T-helper 1 cell treated with Interleukin-12 subunit alpha and Interleukin-12 subunit beta and Interleukin-4 antibody, amounts not matched to agents 30 μg/mL and 1 μg/mL, for 36 hours (primary cell): ENCODE results near the gene CENPW.

Experiments used
- H3K27ac Mint-ChIP-seq: one replicate; pipeline ENCODE4 v1.8.0; 2021; ENCODE audit warnings: mild to moderate bottlenecking, mixed read lengths
- H3K27me3 Mint-ChIP-seq: one replicate; pipeline ENCODE4 v1.8.0; 2021; ENCODE audit warnings: low read depth, mixed read lengths
- H3K36me3 Mint-ChIP-seq: one replicate; pipeline ENCODE4 v1.8.0; 2021; ENCODE audit warnings: low read depth, mixed read lengths
- H3K4me1 Mint-ChIP-seq: one replicate; pipeline ENCODE4 v1.8.0; 2021; ENCODE audit warnings: low read depth, mixed read lengths
- H3K4me3 Mint-ChIP-seq: one replicate; pipeline ENCODE4 v1.8.0; 2021; ENCODE audit warnings: mild to moderate bottlenecking, moderate library complexity, mixed read lengths
- H3K9me3 Mint-ChIP-seq: one replicate; pipeline ENCODE4 v1.8.0; 2021; ENCODE audit warnings: mixed read lengths

The CENPW gene

GRCh38 chr6:126351960-126352359, 12.0 kb downstream of the CENPW start:
- H3K4me1 Mint-ChIP-seq: peaks cover 6% of the 10 kb centered on the region
- peaks cover 2% of the 10 kb centered on the region for H3K36me3 Mint-ChIP-seq
- no peak overlapping the region for H3K27ac Mint-ChIP-seq
- H3K4me3 Mint-ChIP-seq: no peak overlapping the region
- H3K27me3 Mint-ChIP-seq: no peaks in the 10 kb centered on the region
- peaks cover 9% of the 10 kb centered on the region for H3K9me3 Mint-ChIP-seq

GRCh38 chr6:126352514-126352913, 12.6 kb downstream of the CENPW start:
- no peak overlapping the region for H3K27ac Mint-ChIP-seq
- no peaks in the 10 kb centered on the region for H3K27me3 Mint-ChIP-seq
- H3K36me3 Mint-ChIP-seq: peaks cover 2% of the 10 kb centered on the region
- no peak overlapping the region for H3K4me3 Mint-ChIP-seq
- H3K9me3 Mint-ChIP-seq: peaks cover 12% of the 10 kb centered on the region
- peaks cover 6% of the 10 kb centered on the region for H3K4me1 Mint-ChIP-seq

GRCh38 chr6:126356526-126356925, 16.6 kb downstream of the CENPW start:
- Mint-ChIP-seq H3K4me3 (no peak overlapping the region), H3K27me3 (no peaks in the 10 kb centered on the region), H3K27ac (no peak overlapping the region), H3K9me3 (peaks cover 12% of the 10 kb centered on the region), H3K4me1 (peaks cover 6% of the 10 kb centered on the region), H3K36me3 (peaks cover 4% of the 10 kb centered on the region)

- Mint-ChIP-seq H3K36me3 (peaks cover 4% of the 10 kb centered on the region), H3K9me3 (peaks cover 12% of the 10 kb centered on the region), H3K4me3 (no peak overlapping the region), H3K27me3 (no peaks in the 10 kb centered on the region), H3K27ac (no peak overlapping the region), H3K4me1 (no peaks in the 10 kb centered on the region)
Measured at GRCh38 chr6:126359936-126360537, 20.1 kb downstream of the CENPW start.

- Mint-ChIP-seq H3K4me3 (no peak overlapping the region), H3K36me3 (peaks cover 3% of the 10 kb centered on the region), H3K4me1 (no peaks in the 10 kb centered on the region), H3K27me3 (no peaks in the 10 kb centered on the region), H3K27ac (no peak overlapping the region), H3K9me3 (peaks cover 4% of the 10 kb centered on the region)
Measured at GRCh38 chr6:126361832-126362440, 22.0 kb downstream of the CENPW start.

GRCh38 chr6:126367849-126368248, 27.9 kb downstream of the CENPW start:
- H3K9me3 Mint-ChIP-seq: no peaks in the 10 kb centered on the region
- no peak overlapping the region for H3K27ac Mint-ChIP-seq
- no peaks in the 10 kb centered on the region for H3K27me3 Mint-ChIP-seq
- no peaks in the 10 kb centered on the region for H3K4me1 Mint-ChIP-seq
- no peaks in the 10 kb centered on the region for H3K36me3 Mint-ChIP-seq
- no peak overlapping the region for H3K4me3 Mint-ChIP-seq

- no peak overlapping the region for H3K27ac Mint-ChIP-seq
- no peaks in the 10 kb centered on the region for H3K4me1 Mint-ChIP-seq
- H3K36me3 Mint-ChIP-seq: no peaks in the 10 kb centered on the region
- no peaks in the 10 kb centered on the region for H3K27me3 Mint-ChIP-seq
- no peak overlapping the region for H3K4me3 Mint-ChIP-seq
- no peaks in the 10 kb centered on the region for H3K9me3 Mint-ChIP-seq
Measured at GRCh38 chr6:126372626-126373025, 32.7 kb downstream of the CENPW start.

- H3K27me3 Mint-ChIP-seq: no peaks in the 10 kb centered on the region
- H3K9me3 Mint-ChIP-seq: no peaks in the 10 kb centered on the region
- no peaks in the 10 kb centered on the region for H3K4me1 Mint-ChIP-seq
- no peak overlapping the region for H3K27ac Mint-ChIP-seq
- H3K4me3 Mint-ChIP-seq: no peak overlapping the region
- no peaks in the 10 kb centered on the region for H3K36me3 Mint-ChIP-seq
Measured at GRCh38 chr6:126373344-126373743, 33.4 kb downstream of the CENPW start.

- H3K4me3 Mint-ChIP-seq: no peak overlapping the region
- no peaks in the 10 kb centered on the region for H3K9me3 Mint-ChIP-seq
- no peaks in the 10 kb centered on the region for H3K36me3 Mint-ChIP-seq
- no peak overlapping the region for H3K27ac Mint-ChIP-seq
- no peaks in the 10 kb centered on the region for H3K4me1 Mint-ChIP-seq
- H3K27me3 Mint-ChIP-seq: no peaks in the 10 kb centered on the region
Measured at GRCh38 chr6:126374372-126374771, 34.5 kb downstream of the CENPW start.

- Mint-ChIP-seq H3K27me3 (no peaks in the 10 kb centered on the region), H3K4me3 (no peak overlapping the region), H3K4me1 (no peaks in the 10 kb centered on the region), H3K36me3 (no peaks in the 10 kb centered on the region), H3K27ac (no peak overlapping the region), H3K9me3 (peaks cover 5% of the 10 kb centered on the region)
Measured at GRCh38 chr6:126376682-126377081, 36.8 kb downstream of the CENPW start.

GRCh38 chr6:126377594-126378153, 37.8 kb downstream of the CENPW start:
- Mint-ChIP-seq H3K9me3 (peaks cover 10% of the 10 kb centered on the region), H3K36me3 (no peaks in the 10 kb centered on the region), H3K27me3 (no peaks in the 10 kb centered on the region), H3K4me3 (no peak overlapping the region), H3K4me1 (no peaks in the 10 kb centered on the region), H3K27ac (no peak overlapping the region)

GRCh38 chr6:126380072-126380583, 40.2 kb downstream of the CENPW start:
- H3K9me3 Mint-ChIP-seq: peaks cover 22% of the 10 kb centered on the region
- H3K27me3 Mint-ChIP-seq: no peaks in the 10 kb centered on the region
- no peak overlapping the region for H3K4me3 Mint-ChIP-seq
- no peaks in the 10 kb centered on the region for H3K36me3 Mint-ChIP-seq
- H3K4me1 Mint-ChIP-seq: no peaks in the 10 kb centered on the region
- no peak overlapping the region for H3K27ac Mint-ChIP-seq

GRCh38 chr6:126381498-126381897, 41.6 kb downstream of the CENPW start:
- H3K4me1 Mint-ChIP-seq: no peaks in the 10 kb centered on the region
- H3K27ac Mint-ChIP-seq: no peak overlapping the region
- H3K9me3 Mint-ChIP-seq: peaks cover 22% of the 10 kb centered on the region
- no peaks in the 10 kb centered on the region for H3K36me3 Mint-ChIP-seq
- no peaks in the 10 kb centered on the region for H3K27me3 Mint-ChIP-seq
- H3K4me3 Mint-ChIP-seq: no peak overlapping the region

- H3K4me3 Mint-ChIP-seq: no peak overlapping the region
- no peaks in the 10 kb centered on the region for H3K27me3 Mint-ChIP-seq
Measured at GRCh38 chr6:126383203-126383602, 43.3 kb downstream of the CENPW start.

GRCh38 chr6:126385536-126385935, 45.6 kb downstream of the CENPW start:
- no peaks in the 10 kb centered on the region for H3K4me1 Mint-ChIP-seq
- no peak overlapping the region for H3K4me3 Mint-ChIP-seq
- H3K27ac Mint-ChIP-seq: no peak overlapping the region
- peaks cover 22% of the 10 kb centered on the region for H3K9me3 Mint-ChIP-seq
- H3K27me3 Mint-ChIP-seq: no peaks in the 10 kb centered on the region
- no peaks in the 10 kb centered on the region for H3K36me3 Mint-ChIP-seq

More at GRCh38 chr6:126383203-126383602, 43.3 kb downstream of the CENPW start:
- no peaks in the 10 kb centered on the region for H3K4me1 Mint-ChIP-seq
- H3K36me3 Mint-ChIP-seq: no peaks in the 10 kb centered on the region
- peaks cover 22% of the 10 kb centered on the region for H3K9me3 Mint-ChIP-seq
- H3K27ac Mint-ChIP-seq: no peak overlapping the region
